Measurements from ENCODE around the gene NRSN2. TPM values are rescaled to one million over a fixed set of nuclear protein-coding genes. Genes with fewer than 3 reads are reported as not detected.
"Not testable (repeated sequence)": the region's sequence is repeated elsewhere in the genome, so short reads cannot be mapped to it uniquely, and the experiment has no call there.

Gene NRSN2
- total RNA-seq, 1 donor from 2014 or later: 38.2 TPM

DNA sequence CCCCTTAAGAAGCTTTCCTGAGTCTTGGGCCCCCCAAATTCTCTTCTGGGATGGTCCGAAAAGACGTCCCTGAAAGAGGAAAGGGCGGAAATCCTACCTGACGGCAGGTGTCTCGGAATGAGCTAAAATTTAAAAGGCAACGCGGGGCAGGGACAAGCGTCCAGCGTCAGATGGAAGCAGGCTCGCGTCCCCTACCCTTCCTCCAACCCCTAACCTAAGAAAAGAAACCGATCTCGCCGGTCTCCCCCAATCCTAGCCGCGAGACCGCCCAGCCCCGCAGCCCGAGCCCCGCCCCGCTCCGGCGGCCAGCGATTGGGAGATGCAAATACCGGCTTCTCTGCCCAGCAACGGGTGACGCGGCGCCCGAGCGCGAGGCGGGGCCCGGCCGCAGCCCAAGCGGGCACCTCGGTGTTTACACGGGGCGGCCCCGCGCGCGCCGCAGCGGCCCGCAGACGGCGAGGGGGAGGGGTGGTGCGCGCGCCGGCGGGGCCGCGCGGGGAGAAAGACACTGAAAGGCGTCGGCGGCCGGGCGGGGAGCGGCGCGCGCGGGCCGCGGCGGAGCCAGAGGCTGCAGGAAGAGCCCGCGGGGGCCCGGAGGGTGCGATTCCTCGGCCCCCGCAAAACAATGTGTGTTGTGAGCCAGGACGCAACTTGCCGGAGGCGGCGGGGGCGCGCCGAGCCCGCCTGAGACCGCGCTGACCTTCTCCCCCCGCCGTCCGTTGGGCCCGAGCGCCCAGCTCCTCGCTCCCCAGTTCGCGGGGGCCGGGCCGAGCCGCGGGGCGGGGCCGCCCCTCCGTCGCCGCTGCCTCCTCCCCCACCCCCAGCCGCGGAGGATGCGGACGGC lies 21.6 kb upstream of the NRSN2 start, which contains the start of gene SOX12:
Gene SOX12, plus strand, starts transcription at position 508 of the 844 bp plus-strand sequence. CDS start 373 bp downstream, outside the sequence.
- DNase-seq (ENCODE audit: low read depth): peak; percentile 93

DNA sequence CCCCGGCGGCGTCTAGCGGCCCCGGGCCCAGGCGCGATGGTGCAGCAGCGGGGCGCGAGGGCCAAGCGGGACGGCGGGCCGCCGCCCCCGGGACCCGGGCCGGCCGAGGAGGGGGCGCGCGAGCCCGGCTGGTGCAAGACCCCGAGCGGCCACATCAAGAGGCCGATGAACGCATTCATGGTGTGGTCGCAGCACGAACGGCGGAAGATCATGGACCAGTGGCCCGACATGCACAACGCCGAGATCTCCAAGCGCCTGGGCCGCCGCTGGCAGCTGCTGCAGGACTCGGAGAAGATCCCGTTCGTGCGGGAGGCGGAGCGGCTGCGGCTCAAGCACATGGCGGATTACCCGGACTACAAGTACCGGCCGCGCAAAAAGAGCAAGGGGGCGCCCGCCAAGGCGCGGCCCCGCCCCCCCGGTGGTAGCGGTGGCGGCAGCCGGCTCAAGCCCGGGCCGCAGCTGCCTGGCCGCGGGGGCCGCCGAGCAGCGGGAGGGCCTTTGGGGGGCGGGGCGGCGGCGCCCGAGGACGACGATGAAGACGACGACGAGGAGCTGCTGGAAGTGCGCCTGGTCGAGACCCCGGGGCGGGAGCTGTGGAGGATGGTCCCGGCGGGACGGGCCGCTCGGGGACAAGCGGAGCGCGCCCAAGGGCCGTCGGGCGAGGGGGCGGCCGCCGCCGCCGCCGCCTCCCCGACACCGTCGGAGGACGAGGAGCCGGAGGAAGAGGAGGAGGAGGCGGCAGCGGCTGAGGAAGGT lies 20.8 kb upstream of the NRSN2 start:
- DNase-seq (ENCODE audit: low read depth): peak; percentile 82

DNA sequence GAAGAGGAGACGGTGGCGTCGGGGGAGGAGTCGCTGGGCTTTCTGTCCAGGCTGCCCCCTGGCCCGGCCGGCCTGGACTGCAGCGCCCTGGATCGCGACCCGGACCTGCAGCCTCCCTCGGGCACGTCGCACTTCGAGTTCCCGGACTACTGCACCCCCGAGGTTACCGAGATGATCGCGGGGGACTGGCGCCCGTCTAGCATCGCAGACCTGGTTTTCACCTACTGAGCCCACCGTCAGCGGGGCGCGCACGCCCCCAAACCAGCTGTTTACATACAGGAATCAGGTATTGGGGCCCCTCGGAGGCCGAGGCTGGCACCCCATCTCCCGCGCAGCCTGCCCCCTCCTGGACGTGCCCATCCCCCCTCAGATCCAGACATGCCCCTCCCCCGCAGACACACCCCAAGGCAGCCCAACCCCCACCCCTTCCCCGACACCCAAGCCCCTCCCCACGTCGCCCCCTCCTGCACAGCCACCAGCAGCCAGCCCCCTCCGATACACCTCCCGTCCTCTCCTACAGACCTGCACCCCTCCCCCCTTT lies 20.2 kb upstream of the NRSN2 start:
- DNase-seq (ENCODE audit: low read depth): peak; percentile 36

DNA sequence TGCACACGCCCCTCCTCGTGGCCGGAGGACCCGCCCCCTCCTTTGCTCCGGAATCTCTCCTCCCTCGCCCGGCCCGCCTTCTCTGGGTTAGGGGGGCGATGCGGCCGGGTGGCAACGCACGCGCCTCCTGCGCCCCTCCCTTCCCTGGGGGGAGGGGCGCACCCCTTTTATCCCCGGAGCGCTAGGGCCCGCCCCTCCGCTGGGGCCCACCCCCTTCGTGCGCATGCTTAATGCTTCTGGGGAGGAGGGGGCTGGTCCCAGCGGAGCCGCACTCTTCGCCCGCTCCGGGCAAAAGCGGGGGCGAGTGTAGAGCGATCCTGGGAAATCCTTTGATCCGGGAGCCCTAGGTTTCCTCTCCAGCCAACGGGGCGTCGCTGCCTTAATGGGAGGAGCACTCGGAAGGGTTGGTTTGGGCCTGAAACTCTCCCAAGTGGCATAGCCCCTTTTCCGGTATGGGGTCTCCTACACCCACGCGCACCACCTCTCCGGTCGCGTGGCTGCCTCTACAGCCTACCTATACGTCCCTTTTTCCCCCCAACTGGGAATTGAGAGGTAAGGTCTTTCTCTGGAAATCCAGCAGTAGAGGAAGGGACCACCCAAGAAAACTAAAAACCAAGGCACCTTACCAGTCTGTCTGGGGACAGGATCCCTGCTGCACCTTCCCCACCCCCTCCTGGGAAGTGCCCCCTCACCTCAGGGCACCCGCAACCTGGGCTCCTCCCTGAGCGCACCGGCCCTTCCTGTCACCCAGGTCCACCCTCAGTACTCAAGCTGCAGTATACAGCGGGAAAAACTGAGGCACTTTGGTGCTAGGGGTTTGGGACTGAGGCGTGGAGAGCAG lies 19.5 kb upstream of the NRSN2 start:
- peak; percentile 94 for DNase-seq (ENCODE audit: low read depth)

DNA sequence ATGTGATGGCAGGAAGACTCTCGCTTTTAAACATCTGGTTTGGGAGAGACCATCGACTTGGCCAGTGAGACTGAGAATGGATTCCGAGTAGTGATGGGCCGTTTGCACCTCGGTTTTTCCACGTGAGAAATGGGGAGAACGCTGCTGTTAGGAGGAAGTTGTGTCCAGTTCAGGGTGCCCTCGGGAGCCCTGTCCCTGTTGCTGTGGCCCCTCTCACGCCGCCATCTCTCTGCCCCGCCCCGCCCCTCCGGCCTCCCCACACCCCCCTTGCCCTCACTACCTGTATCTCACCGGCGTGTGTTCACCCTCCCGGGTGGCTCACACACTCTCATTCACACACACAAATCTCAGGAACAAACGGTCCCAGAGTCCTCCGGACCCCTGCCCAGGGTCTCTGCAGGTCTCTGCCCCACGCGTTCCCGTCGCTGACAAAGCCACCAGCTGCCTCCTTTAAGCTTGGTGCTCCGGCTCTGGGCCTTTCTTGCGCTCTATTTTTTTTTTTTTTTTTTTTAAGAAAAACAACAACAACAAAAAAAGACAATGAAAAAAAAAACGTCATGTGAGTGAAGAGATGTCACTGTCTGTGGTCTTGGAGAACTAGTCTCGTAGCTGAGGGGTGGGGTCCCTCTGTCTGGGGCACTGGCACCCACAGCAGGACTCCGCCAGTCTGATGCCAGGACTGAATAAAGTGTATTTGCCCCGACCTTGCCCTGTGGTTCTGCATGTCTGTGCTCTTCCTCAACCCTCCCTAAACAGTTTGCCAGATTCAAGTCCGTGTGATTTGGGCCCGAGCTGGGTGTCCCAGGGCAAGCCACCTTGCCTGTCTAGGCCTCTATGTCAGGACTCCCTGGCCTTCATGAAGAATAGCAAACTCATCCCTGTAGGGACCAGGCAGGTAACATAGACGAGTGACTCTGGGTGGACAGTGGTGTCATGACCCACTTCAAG lies 18.6 kb upstream of the NRSN2 start:
- no peak for DNase-seq (ENCODE audit: low read depth)

DNA sequence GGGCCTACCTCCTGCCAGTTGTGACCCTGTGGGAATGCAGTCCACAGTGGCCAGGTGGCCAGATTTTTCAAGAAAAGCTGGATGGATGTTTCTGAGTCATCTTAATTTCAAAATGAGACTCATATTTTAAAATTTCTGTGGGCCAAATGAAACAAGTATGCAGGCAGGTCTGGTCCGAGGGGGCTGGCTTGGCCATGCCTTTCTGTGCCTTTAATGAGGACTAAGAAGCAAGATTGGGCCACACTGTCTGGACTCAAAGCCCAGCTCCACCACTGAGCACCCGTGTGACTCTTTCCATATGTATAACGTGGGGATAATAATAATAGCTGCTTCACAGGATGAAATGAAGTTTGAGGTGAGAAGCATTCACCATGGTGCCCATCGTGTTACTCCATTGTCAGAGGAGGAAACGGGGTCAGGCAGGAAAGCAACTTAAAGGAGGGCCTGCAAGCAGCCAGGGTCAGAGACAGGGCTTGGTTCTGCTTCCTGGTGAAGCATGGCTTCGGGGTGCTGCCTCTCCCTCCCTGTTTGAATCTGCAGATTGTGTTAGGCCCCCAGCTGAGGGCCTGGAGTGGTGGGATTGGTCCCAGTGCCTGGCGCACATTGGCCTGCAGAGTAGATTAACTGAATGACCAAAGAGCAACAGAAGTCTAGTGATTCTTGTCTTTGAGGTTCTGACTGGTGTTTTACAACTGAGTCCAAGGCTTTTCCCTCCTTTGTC lies 17.8 kb upstream of the NRSN2 start:
- DNase-seq (ENCODE audit: low read depth): no peak

DNA sequence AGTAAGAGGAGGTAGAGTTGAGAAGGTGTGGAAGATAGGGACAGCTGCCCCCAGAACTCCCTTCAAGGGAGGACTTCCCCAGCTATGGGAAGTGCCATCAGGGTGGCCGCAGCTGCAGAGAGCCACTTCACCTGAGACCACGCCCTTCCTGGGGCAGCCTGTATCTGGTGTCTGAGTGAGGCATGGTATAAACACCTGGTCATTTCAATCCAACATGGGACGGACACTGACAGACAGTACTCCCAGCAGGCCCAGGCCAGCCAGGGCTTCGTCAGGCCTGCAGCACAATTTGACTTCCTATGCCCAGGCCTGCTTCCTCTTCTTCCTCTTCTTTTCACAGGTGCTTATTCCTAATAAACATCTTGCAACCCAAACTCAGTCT lies 17.1 kb upstream of the NRSN2 start:
- peak; percentile 33 for DNase-seq (ENCODE audit: low read depth)

DNA sequence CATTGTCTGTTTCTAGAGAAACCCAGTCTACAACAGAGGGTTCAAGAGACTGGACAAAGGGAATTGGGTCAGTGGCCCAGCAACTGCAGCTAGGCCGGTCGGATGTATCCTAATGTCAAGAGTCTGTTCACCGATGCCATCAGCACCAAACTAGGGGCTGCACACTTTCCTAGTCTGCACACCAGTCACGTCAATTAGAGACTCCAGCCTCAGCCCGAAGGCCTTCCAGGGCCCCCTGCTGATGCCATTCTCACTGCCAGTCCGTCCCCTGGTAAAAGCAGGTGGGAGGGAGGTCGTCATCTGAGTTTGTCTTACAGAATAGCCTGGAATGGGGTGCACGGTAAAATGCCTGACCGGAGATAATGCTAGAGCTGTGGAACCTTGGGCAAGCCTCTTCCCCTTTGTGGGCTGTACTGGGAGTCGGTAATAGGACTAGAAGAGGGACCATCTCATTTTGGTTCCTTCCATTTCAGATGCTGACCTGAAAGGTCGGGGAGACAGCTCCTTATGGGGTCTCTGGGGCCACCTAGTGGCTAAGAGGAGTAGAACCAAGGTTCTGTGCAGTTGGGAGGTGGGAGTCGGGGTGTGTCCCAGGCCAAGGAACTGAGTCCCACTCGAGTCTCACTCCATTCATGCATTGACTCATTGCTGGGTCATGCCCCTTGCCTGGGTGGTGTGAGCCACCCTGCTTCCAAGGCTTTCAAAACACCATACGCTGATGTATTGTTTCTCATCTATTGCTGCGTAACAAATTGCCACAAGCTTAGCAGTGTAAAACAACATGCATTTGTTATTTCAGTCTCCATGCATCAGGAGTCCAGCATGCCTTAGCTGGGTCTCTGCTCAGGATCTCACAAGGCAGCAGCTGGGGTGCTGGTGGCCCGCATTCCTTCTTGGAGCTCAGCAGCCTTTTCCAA lies 16.4 kb upstream of the NRSN2 start:
- peak; percentile 68 for DNase-seq (ENCODE audit: low read depth)

DNA sequence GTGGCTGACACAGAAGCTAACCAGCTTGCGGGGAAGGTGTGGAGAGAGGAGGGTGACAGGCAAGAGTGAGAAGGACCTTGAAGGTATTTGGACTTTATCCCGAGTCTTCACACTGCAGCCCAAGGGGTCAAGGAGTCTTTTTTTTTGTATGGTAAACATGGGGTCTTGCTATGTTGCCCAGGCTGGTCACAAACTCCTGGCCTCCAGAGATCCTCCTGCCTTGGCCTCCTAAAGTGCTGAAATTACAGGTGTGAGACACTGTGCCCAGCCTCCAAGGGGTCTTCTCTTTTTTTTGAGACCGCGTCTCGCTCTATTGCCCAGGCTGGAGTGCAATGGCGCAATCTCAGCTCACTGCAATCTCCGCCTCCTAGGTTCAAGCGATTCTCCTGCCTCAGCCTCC lies 12.3 kb upstream of the NRSN2 start:
- no peak for DNase-seq (ENCODE audit: low read depth)

DNA sequence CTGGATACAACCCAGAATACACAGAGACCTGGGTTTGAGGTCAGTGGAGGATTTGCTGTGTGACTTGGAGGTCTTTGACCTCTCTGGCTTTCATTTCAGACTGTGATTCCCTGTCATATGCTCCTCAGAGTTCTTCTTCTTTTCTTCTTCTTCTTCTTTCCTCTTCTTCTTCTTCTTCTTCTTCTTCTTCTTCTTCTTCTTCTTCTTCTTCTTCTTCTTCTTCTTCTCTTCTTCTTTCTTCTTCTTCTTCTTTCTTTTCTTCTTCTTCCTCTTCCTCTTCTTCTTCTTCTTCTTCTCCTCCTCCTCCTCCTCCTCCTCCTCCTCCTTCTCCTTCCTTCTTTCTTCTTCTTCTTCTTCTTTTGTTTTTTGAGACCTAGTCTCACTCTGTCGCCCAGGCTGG lies 10.9 kb upstream of the NRSN2 start:
- not testable (repeated sequence) for DNase-seq (ENCODE audit: low read depth)

DNA sequence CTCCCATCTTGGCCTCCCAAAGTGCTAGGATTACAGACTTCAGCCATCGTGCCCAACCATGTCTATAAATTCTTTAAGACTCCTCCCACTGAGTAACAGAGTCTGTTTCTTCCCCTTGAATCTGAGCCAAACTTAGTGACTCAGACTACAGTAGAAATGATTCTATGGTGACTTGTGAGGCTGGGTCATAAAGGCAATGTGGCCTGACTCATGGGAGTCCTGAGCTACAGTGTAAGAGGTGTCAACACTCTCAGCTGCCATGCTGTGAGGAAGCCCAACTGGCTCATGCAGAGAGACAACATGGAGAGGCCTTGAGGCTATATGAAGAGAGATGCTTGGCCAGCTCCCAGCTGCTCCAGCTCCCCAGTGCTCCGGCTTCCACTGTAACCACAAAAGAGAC lies 5.2 kb upstream of the NRSN2 start:
- no peak for DNase-seq (ENCODE audit: low read depth)

DNA sequence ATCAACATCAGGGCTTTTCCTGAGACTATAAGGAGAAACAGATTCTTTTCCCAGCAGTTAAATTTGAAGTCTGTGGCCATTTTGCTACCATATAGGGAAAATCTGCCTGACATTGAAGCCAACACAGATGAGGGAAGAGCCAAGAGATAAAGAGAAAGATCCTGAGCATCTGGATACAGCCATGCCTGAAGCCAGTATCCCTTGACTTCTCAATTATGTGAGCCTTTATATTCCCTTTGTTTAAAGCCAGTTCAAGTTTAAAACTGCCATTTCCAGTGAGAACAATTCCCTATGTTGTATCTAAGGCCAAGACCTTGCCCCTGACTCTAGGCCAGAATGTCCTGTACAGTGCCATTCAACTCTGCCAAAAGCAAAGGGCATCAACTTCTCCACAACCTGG lies 3.8 kb upstream of the NRSN2 start:
- no peak for DNase-seq (ENCODE audit: low read depth)

DNA sequence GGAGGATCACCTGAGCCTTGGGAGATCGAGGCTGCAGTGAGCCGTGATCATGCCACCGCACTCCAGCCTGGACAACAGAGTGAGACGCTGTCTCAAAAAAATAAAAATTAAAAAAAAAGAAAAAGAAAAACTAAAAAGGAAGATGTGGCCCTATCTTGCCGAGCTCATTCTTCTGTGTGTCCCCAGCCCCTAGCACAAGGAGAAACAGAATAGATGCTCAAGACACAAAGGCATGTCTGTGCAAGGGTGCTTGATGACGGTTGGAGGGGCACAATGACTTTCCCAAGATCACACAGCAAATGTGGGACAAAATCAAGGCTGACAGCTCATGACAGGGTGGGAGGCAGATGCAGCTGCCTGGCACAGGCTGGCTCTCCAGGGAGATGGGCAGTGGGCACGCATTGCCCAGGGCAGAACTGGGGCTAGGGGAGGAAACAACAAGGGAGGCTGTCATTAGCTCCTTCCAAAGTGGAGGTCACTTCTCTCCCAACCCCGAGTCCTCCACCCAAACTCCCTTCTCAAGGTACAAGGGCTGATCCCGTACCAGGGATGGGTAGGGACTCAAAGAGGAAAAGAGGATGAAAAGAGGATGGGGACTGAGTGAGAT lies 775 bp upstream of the NRSN2 start:
- DNase-seq (ENCODE audit: low read depth): no peak

DNA sequence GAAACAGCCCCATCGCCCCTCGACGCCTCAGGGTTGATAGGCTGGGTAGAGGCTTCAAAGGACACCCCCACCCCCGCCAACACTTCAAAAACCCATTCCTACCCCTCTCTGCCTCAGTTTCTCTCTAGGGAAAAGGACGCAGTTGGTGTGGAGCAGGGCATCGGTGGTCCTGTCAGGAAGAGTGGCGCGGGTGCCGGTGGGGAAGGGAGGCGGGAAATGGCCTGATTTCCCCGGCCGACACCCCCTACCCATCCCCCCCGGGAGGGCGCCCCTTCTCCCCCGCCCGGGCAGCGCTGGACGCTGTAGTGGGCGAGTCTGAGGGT lies 367 bp downstream of the NRSN2 start:
- DNase-seq (ENCODE audit: low read depth): no peak

DNA sequence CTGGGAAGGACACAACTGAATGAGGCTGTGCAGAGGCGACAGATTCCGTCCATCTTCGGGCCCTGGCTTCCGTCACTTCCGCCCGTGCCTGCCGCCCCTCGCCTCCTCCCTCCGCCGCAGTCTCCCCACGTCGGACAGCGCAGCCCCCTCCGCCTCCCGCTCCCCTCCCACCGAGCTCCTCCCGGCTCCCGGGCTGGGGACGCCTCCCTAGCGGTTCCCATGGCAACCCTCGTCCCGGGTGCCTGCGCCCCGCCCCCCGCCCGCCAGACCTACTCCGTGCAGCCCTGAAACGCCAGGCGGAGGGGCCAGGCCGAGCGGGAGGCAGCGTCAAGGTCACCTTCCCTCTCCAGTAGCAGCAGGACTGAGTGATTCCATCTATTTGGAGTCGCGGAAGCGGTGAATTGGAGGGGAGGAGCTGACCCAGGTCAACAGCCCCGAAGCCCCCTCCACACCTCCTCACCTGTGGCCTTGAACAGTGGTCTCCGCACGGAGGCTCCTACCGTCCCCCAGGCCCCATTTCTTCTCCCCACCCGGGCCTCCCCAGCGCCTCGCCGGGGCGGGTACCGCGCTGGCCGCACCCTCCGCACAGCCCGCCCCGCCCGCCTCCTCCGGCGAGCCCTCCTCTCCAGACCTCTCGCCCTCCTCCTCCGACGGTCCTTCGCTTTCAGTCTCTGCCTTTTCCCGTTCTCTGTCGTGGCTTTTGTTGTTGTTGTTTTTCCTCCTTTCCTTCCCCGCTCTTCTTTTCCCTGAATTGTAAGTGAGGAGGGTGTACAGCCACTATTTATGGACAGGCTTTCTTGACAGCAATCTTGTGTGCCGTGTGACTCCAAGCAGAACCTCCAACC lies 951 bp downstream of the NRSN2 start:
- peak; percentile 91 for DNase-seq (ENCODE audit: low read depth)

DNA sequence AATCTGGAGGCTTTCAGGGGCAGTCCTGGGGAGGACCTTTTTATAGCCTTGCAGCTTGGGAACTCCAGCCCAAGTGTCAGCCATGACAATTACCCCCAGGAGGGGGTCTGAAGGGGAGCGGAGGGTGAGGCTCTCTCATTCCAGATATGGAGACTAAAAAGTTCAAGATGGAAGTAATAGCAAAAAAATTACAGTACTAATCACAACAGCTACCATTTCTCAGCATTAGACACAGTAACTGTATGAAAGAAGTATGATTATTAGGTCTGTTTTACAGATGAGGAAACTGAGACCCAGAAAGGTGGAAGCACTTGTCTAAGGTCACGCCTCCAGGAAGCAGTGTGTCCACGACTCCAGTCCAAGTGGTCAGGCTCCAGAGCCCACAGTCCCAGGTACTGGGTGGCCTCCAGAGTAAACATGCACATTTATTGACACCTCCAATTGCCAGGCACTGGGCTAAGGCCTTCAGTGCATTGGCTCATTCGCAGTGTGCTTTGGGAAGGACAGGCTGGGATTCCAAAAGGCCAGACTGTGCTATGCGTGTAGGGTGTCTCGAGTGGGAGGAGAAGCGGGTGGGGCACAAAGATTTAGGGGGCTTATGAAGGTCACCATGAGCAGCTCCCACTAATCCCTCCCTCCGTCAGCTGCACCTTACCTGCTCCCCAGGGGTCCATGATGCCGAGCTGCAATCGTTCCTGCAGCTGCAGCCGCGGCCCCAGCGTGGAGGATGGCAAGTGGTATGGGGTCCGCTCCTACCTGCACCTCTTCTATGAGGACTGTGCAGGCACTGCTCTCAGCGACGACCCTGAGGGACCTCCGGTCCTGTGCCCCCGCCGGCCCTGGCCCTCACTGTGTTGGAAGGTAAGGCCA lies 2.3 kb downstream of the NRSN2 start:
- DNase-seq (ENCODE audit: low read depth): no peak
